CD1c-positive myeloid dendritic cell (primary cell): ENCODE data around the gene DUSP22.

Source experiments
- DNase-seq: peaks from one replicate; pipeline ENCODE4 v3.0.0-alpha.2; 2016; ENCODE audit errors: extremely low spot score

DUSP22 gene

DNA sequence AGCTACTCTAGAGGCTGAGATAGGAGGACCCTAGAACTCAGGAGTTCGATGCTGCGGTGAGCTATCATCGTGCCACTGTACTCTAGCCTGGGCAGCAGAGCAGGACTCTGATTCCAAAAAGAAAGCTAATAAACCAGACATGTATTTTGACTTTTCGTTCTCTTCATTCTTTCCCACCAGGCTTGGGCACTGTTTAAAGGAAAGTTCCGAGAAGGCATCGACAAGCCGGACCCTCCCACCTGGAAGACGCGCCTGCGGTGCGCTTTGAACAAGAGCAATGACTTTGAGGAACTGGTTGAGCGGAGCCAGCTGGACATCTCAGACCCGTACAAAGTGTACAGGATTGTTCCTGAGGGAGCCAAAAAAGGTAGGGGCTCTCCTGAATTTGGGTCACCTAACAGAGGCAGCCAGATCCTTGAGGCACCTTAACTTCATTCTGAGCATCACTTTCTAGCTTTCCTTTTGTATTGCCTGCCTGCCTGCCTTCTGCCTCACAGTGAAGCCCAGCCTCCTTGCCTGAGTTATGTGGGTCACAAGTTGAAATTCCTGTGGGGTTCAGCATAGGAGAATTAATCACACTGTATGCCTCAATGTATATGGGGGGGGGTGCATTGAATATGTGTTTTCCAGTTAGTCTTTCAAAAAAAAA is 102.5 kb downstream of the DUSP22 start:
- DNase-seq, result no peak

DNA sequence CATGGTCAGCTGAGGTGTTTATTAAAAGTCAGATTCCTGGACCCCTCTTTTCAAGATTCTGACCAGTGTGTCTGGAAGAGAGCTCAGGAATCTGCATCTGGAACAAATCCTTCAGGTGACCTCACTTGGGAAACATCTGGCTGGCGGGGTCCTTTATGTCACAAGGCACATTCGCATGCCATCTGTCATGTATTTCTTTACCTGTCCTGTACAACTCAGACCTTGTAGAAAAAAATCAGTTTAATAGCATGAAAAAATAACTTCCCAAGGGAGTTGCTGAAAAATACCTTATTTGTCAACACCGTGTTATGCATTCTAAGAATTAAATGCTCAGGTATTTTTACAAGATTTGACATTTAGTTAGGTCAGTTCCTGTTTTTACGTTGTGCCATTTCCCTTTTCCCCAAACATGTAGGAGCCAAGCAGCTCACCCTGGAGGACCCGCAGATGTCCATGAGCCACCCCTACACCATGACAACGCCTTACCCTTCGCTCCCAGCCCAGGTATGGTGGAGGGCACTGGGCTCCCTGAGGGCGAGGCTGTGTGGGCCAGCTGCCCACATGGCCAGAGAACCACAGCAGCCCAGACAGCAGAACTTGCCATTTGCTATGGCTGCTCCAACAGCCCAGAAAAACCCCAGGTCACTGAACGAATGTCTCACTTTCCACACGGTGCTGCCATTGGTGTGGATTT is 103.3 kb downstream of the DUSP22 start:
- peak; percentile 55 for DNase-seq

GRCh38 chr6:396126-396520 is 103.8 kb downstream of the DUSP22 start:
- no peak for DNase-seq

DNA sequence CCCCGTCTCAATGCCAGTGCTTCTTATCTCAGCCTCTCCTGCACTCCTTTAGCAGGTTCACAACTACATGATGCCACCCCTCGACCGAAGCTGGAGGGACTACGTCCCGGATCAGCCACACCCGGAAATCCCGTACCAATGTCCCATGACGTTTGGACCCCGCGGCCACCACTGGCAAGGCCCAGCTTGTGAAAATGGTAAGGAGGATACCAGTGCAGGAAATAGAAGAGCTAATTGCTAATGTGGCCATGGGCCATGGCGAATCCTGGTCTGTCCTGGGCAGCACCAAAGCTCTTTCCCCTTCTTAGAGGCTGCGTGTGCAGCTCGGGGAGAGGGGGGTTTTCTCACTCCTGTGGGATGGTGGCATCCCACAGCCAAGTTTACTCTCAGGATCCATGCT is 104.8 kb downstream of the DUSP22 start:
- DNase-seq, result no peak

- no peak for DNase-seq
Measured at GRCh38 chr6:397604-398003, 105.3 kb downstream of the DUSP22 start.

GRCh38 chr6:398065-398464 is 105.8 kb downstream of the DUSP22 start:
- DNase-seq, result no peak

DNA sequence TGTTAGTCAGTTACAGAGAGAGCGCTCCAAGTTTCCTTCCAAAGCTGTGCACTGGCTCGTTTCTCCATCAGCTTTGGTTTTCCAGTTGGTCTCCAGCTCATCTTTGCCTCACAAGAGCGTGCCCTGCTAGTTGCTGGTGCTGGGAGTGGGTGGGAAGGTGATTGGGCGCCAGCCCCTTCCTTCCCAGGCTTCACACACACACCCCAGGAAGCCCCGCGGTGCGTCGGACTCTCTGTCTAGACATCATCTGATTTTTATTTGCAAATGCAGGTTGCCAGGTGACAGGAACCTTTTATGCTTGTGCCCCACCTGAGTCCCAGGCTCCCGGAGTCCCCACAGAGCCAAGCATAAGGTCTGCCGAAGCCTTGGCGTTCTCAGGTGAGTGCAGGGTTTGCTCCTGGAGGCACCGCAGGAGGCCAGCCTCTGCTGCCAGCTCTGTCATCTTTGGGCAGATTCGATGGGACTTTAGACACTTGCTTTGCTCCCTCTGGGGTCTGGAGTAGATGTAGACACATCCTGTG is 106.3 kb downstream of the DUSP22 start:
- DNase-seq, result no peak

- DNase-seq, result peak; percentile 38
Measured at GRCh38 chr6:399785-400534, 107.7 kb downstream of the DUSP22 start.

GRCh38 chr6:400815-401214 is 108.5 kb downstream of the DUSP22 start:
- DNase-seq, result no peak
